GM21360 (cell line): ENCODE measurements around the gene LYZL4.

Experiments
- ATAC-seq: cut with Tn5 transposase; IDR thresholded peaks from one replicate; pipeline ENCODE4 v1.9.1; 2021; ENCODE audit warnings: mild to moderate bottlenecking, moderate library complexity; ENCODE audit not compliant: unreplicated experiment

The LYZL4 gene

DNA sequence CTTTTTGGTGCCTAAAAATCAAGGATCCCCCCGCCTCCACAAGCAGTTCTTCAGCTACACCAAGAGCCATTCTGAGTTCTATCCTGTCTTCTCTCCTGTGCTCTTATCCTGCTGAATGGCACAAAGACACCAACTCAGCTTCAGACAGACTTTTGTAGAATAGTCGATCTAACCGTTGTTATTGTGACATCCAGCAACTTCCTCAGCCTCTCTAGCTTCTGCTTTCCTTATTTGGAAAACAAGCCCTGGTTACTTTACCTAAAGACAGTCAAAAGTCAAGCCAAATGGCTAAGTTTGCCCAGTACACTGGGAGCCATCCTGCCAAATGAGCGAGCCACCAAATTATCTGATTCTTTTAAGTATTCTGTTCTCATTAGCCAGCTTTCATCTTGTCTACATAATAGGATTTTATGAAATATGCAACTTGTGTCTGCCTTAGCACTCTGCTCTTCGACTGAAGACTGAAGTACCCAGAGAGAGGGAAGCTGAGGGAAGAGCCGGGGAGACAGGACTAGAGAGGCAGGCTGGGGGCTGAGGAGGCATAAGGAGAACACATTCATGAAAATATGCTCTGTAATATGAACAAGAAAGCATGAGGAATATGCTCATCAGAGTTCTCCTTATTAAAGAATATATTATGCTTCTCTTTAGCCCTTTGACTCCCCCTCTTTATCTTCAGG lies 35.1 kb downstream of the LYZL4 start:
- no peak for ATAC-seq

DNA sequence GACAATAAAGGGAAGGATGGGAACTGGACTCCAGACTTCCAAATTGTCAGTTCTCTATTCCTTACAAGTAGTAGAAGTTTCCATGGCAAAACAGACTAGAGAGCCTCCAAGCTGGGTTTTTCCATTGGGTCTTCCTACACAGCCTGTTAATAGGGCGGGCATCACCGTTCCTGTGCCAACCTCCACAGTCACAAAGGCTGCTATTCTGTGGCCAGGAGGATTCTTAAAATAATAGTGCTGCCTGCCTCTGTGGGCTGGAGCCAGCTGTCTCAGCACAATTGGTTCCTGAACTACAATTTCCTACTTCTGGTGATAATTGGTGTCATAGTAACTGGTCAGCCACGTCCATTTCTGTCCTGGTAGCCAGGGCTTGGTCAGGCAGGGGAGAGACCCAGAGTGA lies 38.6 kb downstream of the LYZL4 start:
- no peak for ATAC-seq

DNA sequence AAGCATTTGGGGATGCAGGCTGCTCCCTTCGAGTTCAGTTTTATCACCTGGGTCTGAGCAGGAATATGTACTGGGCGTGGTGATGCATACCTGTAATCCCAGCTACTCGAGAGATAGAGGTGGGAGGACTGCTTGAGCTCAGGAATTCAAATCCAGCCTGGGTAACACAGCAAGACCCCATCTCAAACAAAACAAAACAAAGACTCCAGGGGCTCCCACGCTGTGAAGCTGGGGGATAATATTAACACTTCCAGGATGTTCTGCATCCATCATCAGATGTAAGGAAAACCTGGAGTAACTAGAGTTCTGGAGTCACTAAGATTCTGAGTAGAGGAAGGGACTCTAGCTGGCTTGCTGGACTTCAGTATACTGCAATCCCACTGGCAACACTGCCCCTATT lies 40.6 kb downstream of the LYZL4 start:
- no peak for ATAC-seq

DNA sequence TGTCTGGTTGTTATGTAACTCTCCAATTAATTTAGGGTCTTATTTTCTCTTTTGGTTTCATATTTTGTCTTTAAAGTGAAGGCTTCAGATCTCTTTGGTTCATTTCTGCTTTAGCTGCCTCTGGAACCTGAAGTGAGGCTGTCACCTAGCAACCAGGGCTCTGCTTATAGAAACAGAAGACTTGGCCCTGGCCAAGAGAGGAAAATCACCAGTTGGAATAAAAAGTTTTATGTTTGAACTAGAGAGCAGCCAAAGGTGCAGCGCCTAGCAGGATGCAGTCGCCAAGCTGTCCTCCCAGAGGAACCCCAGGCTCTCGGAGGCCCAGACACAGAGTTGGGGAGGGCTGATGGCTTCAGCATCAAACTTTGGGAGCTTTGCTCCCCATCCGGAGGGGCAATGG lies 41.1 kb downstream of the LYZL4 start:
- ATAC-seq: peak; percentile 54

DNA sequence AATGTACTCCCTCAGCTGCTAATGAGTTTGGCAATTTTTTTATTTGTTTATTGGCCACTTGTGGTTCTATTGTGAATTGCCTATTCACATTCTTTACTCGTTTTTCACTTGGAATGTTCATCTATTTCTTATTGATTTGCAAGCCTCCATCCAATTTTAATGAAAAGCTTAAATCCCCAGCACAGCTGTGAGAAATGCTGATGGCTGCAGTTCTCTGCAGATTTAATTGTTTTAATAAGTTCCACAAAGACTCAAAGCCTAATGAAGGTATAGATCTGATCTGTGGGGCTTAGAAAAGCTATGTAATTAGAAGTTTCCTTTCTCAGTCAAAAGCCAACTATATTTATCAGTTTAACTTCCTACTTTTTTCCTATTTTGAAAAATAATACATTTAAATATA lies 41.5 kb downstream of the LYZL4 start:
- ATAC-seq: no peak

DNA sequence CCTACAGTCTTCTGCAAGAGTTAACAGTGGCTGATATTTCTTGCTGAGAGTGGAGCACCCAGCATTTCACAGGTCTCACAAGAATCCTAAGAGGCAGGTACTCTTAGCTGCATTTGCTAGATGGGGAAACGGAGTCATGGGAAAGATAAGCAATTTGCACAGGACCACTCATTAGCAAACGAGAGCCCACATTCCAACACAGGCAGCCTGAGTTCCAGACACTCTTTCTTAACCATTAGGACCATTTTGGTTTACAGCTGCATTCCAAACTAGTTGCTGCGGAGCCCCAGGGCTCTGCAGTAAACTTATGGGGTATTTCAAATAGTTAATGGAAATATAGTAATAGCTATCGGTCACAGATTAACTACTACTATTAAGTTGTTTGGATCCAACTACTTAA lies 42.5 kb downstream of the LYZL4 start:
- no peak for ATAC-seq

DNA sequence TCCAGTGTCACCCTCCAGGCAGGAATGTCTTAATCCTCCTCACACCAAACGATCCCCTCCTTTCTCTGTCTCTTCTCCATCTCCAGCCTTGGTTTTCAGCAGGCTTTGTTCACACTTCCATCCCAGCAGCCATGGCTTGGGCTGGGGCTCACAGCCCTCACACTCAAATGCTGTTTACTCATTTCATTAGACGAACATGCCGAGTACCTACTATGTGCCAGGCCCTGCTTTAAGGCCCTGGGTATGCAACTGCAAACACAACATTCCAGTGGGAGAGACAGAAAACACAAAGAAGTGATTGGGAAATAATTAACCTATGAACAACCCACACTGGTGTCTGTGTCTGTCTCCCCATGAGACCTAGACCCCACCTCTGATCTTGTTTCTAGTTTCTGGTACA lies 43.9 kb downstream of the LYZL4 start:
- no peak for ATAC-seq

DNA sequence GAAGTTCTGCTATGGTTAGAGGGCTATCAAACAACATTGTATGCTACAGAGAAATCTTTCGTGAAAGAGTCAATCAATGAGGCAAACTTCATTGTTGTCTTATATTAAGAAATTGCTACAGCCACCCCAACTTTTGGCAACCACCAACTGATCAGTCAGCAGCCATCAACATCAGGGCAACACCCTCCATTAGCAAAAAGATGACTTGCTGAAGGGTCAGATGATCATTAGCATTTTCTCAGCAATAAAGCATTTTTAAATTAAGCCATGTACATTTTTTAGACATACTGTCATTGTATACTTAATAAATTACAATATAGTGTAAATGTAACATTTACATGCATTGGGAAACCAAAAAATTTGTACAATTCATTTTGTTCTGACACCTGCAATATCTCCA lies 53.1 kb downstream of the LYZL4 start:
- no peak for ATAC-seq

DNA sequence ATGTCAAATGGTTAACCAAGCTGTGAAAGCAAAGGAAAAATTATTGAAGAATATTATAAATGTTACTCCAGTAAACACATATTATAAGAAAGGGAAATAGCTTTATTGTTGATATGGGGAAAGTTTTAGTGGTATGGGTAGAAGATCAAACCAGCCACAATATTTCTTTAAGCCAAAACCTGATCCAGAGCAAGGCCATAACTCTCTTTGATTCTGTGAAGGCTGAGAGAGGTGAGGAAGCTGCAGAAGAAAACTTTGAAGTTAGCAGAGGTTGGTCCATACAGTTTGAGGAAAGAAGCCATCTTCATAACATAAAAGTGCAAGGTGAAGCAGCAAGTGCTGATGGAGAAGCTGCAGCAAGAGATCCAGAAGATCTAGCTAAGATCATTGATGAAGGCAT lies 54.8 kb downstream of the LYZL4 start:
- ATAC-seq: no peak

DNA sequence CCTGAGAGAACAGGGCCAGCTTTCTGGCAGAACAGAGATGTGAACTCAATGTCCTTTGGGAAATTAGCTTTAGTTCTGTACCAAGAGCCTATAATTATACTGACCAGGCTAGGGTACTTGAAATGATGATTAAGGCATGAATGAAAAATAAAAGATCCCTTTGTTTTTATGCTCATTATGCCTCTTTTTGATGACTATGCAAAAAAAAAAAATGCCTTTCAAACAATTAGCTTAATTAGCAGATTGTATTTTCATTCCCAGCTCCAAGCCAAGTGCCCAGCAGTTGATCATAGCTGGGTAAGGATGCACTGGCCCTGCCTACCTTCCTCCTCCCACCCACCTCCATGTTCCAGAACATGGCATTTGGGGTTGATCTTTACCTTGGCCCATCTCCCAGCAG lies 56.8 kb downstream of the LYZL4 start:
- no peak for ATAC-seq

DNA sequence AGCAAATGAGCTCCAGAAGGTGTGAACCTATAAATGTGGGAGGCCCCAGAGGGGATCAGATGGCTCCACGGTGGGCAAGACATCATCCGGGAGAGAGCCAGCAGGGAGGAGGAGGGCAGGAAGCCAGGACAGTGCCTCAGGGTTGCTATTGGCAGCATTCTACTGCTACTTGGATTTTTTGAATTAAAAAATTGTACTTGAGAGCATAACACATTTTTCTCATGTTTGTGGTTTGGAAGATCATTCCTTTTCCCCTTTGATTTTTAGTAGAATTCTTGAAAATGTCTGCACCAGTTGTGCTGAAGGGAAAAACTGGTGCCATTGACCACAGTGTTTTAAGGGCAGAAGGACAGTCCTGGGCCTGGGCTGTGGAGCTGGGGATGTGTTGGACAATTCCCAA lies 59.2 kb downstream of the LYZL4 start:
- ATAC-seq: no peak

DNA sequence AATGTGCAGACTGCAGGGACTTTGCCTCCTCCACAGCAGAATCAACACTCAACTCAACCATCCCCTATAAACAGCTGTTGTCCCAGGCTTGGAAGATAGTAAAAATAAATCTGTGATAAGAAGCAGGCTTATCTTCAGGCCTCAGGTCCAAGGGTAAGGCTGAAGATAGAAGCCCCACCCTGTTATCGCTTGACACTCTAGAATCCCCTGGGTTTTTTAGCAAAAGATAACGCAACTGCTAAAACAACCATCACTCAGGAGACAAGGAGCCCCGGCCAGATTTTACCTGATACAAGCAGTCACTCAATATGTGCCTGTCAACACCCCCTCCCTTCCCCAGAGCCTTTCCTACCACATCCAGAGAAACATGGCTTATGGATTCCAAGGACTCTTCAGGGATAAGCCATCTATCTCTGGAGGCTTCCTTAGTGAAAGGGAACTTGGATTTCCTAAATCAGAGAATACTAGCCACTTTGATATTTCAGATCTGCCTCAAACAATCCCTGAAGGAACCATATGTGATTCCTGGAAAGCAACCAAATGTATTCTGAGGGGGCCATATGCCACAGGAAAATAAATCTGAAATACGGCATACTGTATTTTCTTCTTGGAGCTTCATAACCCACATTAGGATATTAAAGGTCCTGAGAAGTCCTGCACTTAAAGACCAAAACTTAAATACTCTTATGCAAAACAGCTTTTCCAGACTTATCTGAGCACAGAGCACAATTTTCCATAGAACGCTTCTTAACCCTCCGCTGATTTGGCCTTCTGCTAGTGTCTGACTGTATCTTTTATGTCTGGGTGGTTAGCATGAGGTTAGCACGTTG lies 60.4 kb downstream of the LYZL4 start:
- no peak for ATAC-seq

DNA sequence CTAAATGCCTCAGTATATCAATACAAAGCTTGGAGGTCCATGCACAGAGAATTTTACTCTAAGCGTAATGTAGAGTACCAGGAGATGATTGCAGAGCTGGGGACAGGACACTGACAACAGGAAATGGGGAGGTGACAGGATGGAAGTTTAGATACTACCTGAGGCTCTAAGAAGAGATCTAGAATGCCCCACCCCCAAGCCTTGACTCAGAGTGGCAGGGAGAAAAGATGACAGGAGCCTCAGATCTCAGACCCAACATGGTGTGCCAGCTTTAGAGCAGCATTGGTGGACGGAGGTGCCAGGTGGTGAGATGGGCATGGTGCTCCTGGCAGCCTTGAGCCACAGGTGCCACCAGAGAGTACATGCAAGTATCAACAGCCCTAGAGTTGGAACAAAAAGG lies 62.5 kb downstream of the LYZL4 start:
- no peak for ATAC-seq
